Osteocyte (in vitro differentiated cells): ENCODE results near the gene GLB1L2. TPM values are rescaled to one million over a fixed set of nuclear protein-coding genes. Genes with fewer than 3 reads are reported as not detected.

Experiments used
- DNase-seq: peaks from one replicate; pipeline ENCODE4 v3.0.0; 2021; ENCODE audit warnings: mixed read lengths; ENCODE audit not compliant: unreplicated experiment; ENCODE audit errors: extremely low spot score
- H3K27ac Mint-ChIP-seq: one replicate; pipeline ENCODE4 v1.8.0; 2021; ENCODE audit warnings: mild to moderate bottlenecking, mixed read lengths; ENCODE audit not compliant: unreplicated experiment
- H3K27me3 Mint-ChIP-seq: one replicate; pipeline ENCODE4 v1.8.0; 2021; ENCODE audit warnings: mixed read lengths; ENCODE audit not compliant: unreplicated experiment
- H3K36me3 Mint-ChIP-seq: one replicate; pipeline ENCODE4 v1.8.0; 2021; ENCODE audit warnings: mixed read lengths; ENCODE audit not compliant: unreplicated experiment
- H3K4me1 Mint-ChIP-seq: one replicate; pipeline ENCODE4 v1.8.0; 2021; ENCODE audit warnings: mixed read lengths; ENCODE audit not compliant: unreplicated experiment
- H3K4me3 Mint-ChIP-seq: one replicate; pipeline ENCODE4 v1.8.0; 2021; ENCODE audit warnings: mild to moderate bottlenecking, moderate library complexity, mixed read lengths; ENCODE audit not compliant: unreplicated experiment
- H3K9me3 Mint-ChIP-seq: one replicate; pipeline ENCODE4 v1.8.0; 2021; ENCODE audit warnings: mixed read lengths; ENCODE audit not compliant: unreplicated experiment
- CTCF ChIP-seq: fragments of 200-600 bp; sonication (generic); IDR thresholded peaks from 2 replicates; pipeline ENCODE4 v1.5.0; 2021; ENCODE audit warnings: antibody characterized with exemption, mild to moderate bottlenecking, moderate library complexity
- total RNA-seq: library from RNA; stranded (reverse); gene quantifications from 2 replicates; pipeline ENCODE4 v1.2.1, GENCODE V29; 2021

The GLB1L2 gene
- total RNA-seq, 1 donor from 2014 or later, result not detected

GRCh38 chr11:134372536-134372935 is 40.7 kb downstream of the GLB1L2 start:
- no peak for DNase-seq
- H3K27me3 Mint-ChIP-seq, result peaks cover 2% of the 10 kb centered on the region
- no peak for TF ChIP-seq CTCF
- no peaks in the 10 kb centered on the region for H3K36me3 Mint-ChIP-seq
- no peak overlapping the region for H3K4me3 Mint-ChIP-seq
- H3K27ac Mint-ChIP-seq, result no peak overlapping the region
- H3K9me3 Mint-ChIP-seq, result no peaks in the 10 kb centered on the region
- H3K4me1 Mint-ChIP-seq, result no peaks in the 10 kb centered on the region

- Mint-ChIP-seq H3K27ac (no peak overlapping the region), H3K36me3 (no peaks in the 10 kb centered on the region), H3K4me3 (no peak overlapping the region), H3K27me3 (peaks cover 2% of the 10 kb centered on the region), H3K9me3 (no peaks in the 10 kb centered on the region), H3K4me1 (no peaks in the 10 kb centered on the region)
- DNase-seq, result no peak
- TF ChIP-seq CTCF, result no peak
These were observed 41.2 kb downstream of the GLB1L2 start for GRCh38 chr11:134372961-134373360.

DNA sequence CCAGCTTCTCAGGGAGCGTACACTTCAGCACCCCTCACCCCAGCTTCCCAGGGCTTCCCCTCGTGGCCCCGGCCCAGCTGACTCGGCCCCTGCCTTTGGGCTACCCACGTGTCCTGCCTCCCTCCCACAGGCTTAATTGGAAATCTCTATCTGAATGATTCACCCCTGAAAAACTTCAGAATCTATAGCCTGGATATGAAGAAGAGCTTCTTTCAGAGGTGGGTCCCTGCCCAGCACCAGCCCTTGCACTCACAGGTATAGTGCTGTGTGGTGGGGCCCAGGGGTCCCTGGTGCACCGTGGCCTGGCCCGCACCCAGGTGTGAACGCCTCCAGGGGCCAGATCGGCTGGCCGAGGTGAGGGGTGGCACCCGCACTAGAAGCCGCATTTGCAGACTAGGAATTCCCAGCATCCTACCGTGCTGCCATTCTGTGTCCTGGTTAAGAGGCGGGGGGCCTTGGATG is 41.8 kb downstream of the GLB1L2 start:
- Mint-ChIP-seq H3K4me3 (no peak overlapping the region), H3K9me3 (no peaks in the 10 kb centered on the region), H3K27ac (no peak overlapping the region), H3K36me3 (no peaks in the 10 kb centered on the region), H3K27me3 (peaks cover 2% of the 10 kb centered on the region), H3K4me1 (no peaks in the 10 kb centered on the region)
- no peak for DNase-seq
- no peak for TF ChIP-seq CTCF

GRCh38 chr11:134374171-134374570 is 42.4 kb downstream of the GLB1L2 start:
- no peak for DNase-seq
- peaks cover 2% of the 10 kb centered on the region for H3K27me3 Mint-ChIP-seq
- no peak overlapping the region for H3K27ac Mint-ChIP-seq
- no peaks in the 10 kb centered on the region for H3K9me3 Mint-ChIP-seq
- H3K4me1 Mint-ChIP-seq, result no peaks in the 10 kb centered on the region
- no peak overlapping the region for H3K4me3 Mint-ChIP-seq
- no peaks in the 10 kb centered on the region for H3K36me3 Mint-ChIP-seq
- no peak for TF ChIP-seq CTCF

- no peak for DNase-seq
- Mint-ChIP-seq H3K27me3 (peaks cover 2% of the 10 kb centered on the region), H3K36me3 (no peaks in the 10 kb centered on the region), H3K4me3 (no peak overlapping the region), H3K4me1 (no peaks in the 10 kb centered on the region), H3K27ac (no peak overlapping the region), H3K9me3 (no peaks in the 10 kb centered on the region)
- no peak for TF ChIP-seq CTCF
These were observed 43.2 kb downstream of the GLB1L2 start for GRCh38 chr11:134374891-134375550.
